PC-9 (cell line): ENCODE measurements around the gene CHMP1B.

ENCODE experiments used
- CTCF ChIP-seq: fragments of 200-600 bp; sonication (generic); conservative IDR thresholded peaks from 2 replicates; pipeline ENCODE4 v1.6.1; 2017; ENCODE audit warnings: mixed run types, antibody characterized with exemption, mild to moderate bottlenecking, moderate library complexity
- EZH2 ChIP-seq: fragments of 200-600 bp; sonication (generic); IDR thresholded peaks from 2 replicates; pipeline ENCODE4 v1.8.0; 2017; ENCODE audit warnings: antibody characterized with exemption, low read depth

GRCh38 chr18:11802586-11802985 is 48.6 kb upstream of the CHMP1B start:
- no peak for TF ChIP-seq CTCF
- TF ChIP-seq EZH2: no peak
